Activated CD4-positive, alpha-beta T cell treated with anti-CD3 and anti-CD28 coated beads, Interleukin-2, amount 10 ng/mL, durations not matched to agents 24 days and 14 days (primary cell): ENCODE results near the gene SEMA5B. TPM values are rescaled to one million over a fixed set of nuclear protein-coding genes. Genes with fewer than 3 reads are reported as not detected.

Source experiments
- DNase-seq: peaks from one replicate; pipeline ENCODE4 v3.0.0; 2022
- H3K27ac Mint-ChIP-seq: one replicate; pipeline ENCODE4 v1.8.0; 2022; ENCODE audit warnings: mild to moderate bottlenecking, mixed read lengths
- H3K27me3 Mint-ChIP-seq: one replicate; pipeline ENCODE4 v1.8.0; 2022; ENCODE audit warnings: mixed read lengths
- H3K36me3 Mint-ChIP-seq: one replicate; pipeline ENCODE4 v1.8.0; 2022; ENCODE audit warnings: low read depth, mild to moderate bottlenecking, mixed read lengths
- H3K4me1 Mint-ChIP-seq: one replicate; pipeline ENCODE4 v1.8.0; 2021; ENCODE audit warnings: mixed read lengths
- H3K4me3 Mint-ChIP-seq: one replicate; pipeline ENCODE4 v1.8.0; 2022; ENCODE audit warnings: mild to moderate bottlenecking, moderate library complexity, mixed read lengths
- H3K9me3 Mint-ChIP-seq: one replicate; pipeline ENCODE4 v1.8.0; 2021; ENCODE audit warnings: mixed read lengths
- intact Hi-C: fragments of 100-400 bp; cut with micrococcal nuclease; formaldehyde crosslinking; loops from one replicate; pipeline ENCODE4 v1.15.1; 2023
- total RNA-seq: library from RNA; stranded (reverse); gene quantifications from 2 replicates; pipeline ENCODE4 v1.2.3, GENCODE V29; 2022

The SEMA5B gene
- total RNA-seq, 1 donor from 2014 or later: not detected

DNA sequence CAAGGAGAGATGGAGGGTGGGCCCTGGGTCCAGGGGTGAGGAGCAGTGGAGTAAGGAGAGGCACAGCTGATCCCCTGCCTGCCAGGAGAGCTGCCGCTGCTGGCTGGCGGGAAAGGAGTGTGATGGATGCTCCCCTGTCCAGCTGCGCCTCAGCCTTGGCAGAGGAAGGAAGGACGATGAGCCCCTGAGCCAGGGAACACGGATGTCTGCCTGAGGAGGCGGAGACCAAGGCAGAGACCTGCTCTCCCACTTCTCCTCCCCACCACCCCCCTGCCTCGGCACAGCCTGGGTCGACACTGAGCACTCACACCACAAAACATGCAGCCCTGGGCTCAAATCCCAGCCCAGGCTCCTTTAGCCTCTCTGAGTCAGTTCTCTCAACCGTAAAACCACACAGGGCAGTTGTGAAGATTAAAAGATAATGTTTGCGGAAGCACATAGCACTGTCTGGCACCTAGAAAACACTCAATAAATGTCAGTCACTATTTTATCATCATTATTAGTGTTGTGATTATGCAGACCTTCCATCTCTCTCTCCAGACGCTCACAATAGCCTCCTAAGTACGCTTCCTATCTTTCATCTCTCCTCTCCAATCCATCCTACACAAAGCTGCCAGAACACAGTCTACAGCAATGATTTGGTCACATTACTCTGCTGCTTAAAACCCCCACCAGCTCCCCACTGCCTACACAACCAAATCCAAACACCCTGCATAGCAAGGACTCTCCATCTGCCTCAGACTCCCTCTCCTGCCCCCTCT is 52.2 kb downstream of the SEMA5B start:
- no peaks in the 10 kb centered on the region for H3K9me3 Mint-ChIP-seq
- DNase-seq: peak; percentile 64

GRCh38 chr3:122974764-122975162 is 52.8 kb downstream of the SEMA5B start:
- Mint-ChIP-seq H3K27ac (no peak overlapping the region), H3K9me3 (no peaks in the 10 kb centered on the region), H3K36me3 (no peaks in the 10 kb centered on the region), H3K4me1 (peaks cover 17% of the 10 kb centered on the region), H3K27me3 (peaks cover 6% of the 10 kb centered on the region), H3K4me3 (peak overlapping the region; percentile 53)
- no peak for DNase-seq
- intact Hi-C loops: no loop called here

More for the DNA sequence above, 52.2 kb downstream of the SEMA5B start:
- Mint-ChIP-seq H3K27me3 (peaks cover 5% of the 10 kb centered on the region), H3K27ac (no peak overlapping the region), H3K4me3 (peak overlapping the region; percentile 53), H3K36me3 (no peaks in the 10 kb centered on the region), H3K4me1 (peaks cover 17% of the 10 kb centered on the region)
- intact Hi-C loops: no loop called here

DNA sequence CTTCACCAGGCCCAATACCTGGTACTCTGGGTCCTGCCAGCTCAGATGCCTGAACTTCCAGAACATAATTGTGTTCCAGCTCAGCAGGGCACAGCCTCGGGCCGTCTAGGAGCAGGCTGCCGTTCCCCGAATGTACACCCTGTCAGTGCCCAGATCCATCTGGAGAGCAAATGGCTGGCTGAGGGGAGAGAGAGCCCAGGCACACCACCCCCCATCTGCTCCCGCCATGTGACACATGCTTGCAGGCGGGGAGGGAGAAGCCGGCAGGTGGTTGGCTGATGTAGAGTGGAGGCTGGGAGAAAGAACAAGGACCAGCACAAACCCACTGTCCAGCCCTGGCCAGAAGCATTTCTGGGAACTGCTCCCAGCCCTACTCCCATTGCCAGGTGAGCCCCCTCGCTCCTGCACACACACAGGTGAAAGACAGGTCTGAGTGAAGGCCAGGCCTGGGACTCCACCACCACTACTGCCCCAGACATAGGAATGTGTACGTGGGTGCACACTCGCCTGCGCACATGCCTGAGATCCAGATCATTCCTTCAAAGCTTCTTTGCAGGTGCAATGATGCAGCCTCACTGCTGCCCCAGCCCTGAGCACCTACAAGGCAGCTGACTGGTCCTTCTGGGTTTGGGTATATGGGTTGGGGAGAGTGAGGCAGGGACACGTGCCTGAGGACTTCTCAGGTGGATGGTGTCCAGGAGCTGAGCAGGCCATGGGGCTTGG is 53.5 kb downstream of the SEMA5B start:
- no peak overlapping the region for H3K4me3 Mint-ChIP-seq
- no peaks in the 10 kb centered on the region for H3K36me3 Mint-ChIP-seq
- DNase-seq: no peak
- H3K9me3 Mint-ChIP-seq: no peaks in the 10 kb centered on the region
- H3K27me3 Mint-ChIP-seq: peaks cover 6% of the 10 kb centered on the region
- intact Hi-C loops: no loop called here
- peaks cover 17% of the 10 kb centered on the region for H3K4me1 Mint-ChIP-seq
- peak overlapping the region; percentile 3 for H3K27ac Mint-ChIP-seq

- H3K27me3 Mint-ChIP-seq: peaks cover 8% of the 10 kb centered on the region
- no peak for DNase-seq
- intact Hi-C loops: no loop called here
- no peaks in the 10 kb centered on the region for H3K36me3 Mint-ChIP-seq
- no peaks in the 10 kb centered on the region for H3K9me3 Mint-ChIP-seq
- no peak overlapping the region for H3K27ac Mint-ChIP-seq
- H3K4me1 Mint-ChIP-seq: peaks cover 11% of the 10 kb centered on the region
- H3K4me3 Mint-ChIP-seq: no peak overlapping the region
Observed at GRCh38 chr3:122972141-122972540, 55.4 kb downstream of the SEMA5B start.

DNA sequence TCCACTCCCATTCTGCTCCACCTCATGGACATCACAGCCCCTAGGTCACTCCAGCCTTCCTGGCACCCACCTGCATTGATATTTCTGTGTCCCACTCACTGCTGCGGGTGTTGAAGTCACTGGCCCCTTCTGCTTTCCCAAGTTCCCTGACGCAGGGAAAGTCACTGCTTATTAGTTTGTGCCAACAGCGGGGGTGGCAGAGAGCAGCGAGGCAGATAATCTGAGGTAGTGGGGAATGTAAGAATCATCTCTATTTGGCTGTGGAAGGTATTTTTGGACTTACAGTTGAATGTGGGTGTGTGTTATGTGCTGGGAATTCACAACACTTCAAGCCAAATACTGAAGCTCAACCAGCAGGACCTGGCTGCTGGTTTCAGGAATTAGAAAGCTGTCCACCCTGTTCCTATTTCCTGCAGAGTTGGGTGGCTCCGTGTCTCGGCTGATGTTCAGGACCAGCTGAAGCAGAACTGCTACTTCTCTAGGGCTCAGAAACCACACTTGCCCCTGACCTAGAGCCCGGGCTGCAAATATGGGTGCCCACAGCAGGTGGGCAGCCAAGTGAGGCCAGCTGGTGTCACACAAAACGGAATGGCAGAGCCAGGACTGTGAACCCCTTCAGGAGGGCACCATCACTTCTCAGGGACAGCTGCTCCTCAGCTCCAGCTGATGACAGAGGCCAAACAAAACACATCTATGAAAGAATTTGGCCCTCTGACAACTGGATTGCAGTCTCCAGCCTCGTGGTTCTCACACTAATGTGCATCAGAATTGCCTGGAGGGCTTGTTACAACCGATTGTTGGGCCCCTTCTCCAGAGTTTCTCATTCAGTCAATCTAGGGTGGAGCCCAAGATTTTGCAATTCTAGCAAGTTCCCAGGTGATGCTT is 57.7 kb downstream of the SEMA5B start:
- no peak overlapping the region for H3K27ac Mint-ChIP-seq
- no peak overlapping the region for H3K4me3 Mint-ChIP-seq
- DNase-seq: no peak
- intact Hi-C loops: no loop called here
- peaks cover 15% of the 10 kb centered on the region for H3K27me3 Mint-ChIP-seq
- H3K36me3 Mint-ChIP-seq: no peaks in the 10 kb centered on the region
- H3K9me3 Mint-ChIP-seq: no peaks in the 10 kb centered on the region
- peaks cover 1% of the 10 kb centered on the region for H3K4me1 Mint-ChIP-seq

DNA sequence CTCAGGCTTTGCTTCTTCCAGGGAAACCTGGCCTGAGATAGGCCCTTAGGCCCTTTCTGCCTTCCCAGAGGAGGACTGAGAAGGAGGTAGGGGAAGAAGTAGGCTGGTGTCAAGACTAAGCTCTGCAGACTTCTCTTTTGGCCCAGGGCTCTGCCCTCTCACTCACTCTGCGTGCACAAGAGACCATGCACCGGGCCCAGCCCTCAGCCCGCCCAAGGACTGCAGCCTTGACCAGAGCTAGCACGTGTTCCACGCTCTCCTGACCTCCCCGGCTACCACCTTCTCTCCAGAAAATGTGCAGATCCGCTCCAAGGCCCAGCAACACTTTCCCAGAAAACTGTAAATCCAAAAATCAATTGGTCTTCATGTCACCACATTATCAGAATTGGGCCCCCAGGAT is 59.8 kb downstream of the SEMA5B start:
- no peaks in the 10 kb centered on the region for H3K4me1 Mint-ChIP-seq
- intact Hi-C loops: no loop called here

DNA sequence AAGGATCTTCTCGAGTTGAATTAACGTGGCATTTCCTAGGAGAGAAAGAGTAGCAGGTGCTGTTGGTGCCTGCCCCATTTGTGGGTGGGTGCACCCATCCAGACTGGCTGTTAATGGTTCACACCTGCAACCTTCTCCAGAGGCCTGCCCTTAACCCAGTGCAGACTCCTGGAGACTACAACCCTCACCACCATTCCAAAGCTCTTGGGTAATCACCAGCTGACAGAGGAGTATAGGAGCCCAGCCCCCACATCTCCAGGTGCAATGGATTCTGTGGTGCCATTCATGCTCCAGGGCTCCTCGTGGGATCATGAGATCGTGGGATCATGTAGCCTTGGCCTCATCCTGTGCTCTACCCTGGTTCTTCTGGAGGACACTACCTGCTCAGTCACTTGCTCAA is 60.2 kb downstream of the SEMA5B start:
- Mint-ChIP-seq H3K4me1 (no peaks in the 10 kb centered on the region), H3K27ac (no peak overlapping the region), H3K9me3 (no peaks in the 10 kb centered on the region), H3K27me3 (peaks cover 28% of the 10 kb centered on the region), H3K4me3 (no peak overlapping the region), H3K36me3 (no peaks in the 10 kb centered on the region)
- no peak for DNase-seq
- intact Hi-C loops: no loop called here

More for the DNA sequence above, 59.8 kb downstream of the SEMA5B start:
- no peaks in the 10 kb centered on the region for H3K36me3 Mint-ChIP-seq
- no peaks in the 10 kb centered on the region for H3K9me3 Mint-ChIP-seq
- H3K27ac Mint-ChIP-seq: no peak overlapping the region
- no peak overlapping the region for H3K4me3 Mint-ChIP-seq
- H3K27me3 Mint-ChIP-seq: peaks cover 24% of the 10 kb centered on the region
- no peak for DNase-seq

- DNase-seq: no peak
- H3K27ac Mint-ChIP-seq: no peak overlapping the region
- no peaks in the 10 kb centered on the region for H3K9me3 Mint-ChIP-seq
- peaks cover 29% of the 10 kb centered on the region for H3K27me3 Mint-ChIP-seq
- no peaks in the 10 kb centered on the region for H3K4me1 Mint-ChIP-seq
- intact Hi-C loops: no loop called here
- H3K4me3 Mint-ChIP-seq: no peak overlapping the region
- no peaks in the 10 kb centered on the region for H3K36me3 Mint-ChIP-seq
Observed at GRCh38 chr3:122966045-122966444, 61.5 kb downstream of the SEMA5B start.

GRCh38 chr3:122964811-122965210 is 62.8 kb downstream of the SEMA5B start:
- H3K36me3 Mint-ChIP-seq: no peaks in the 10 kb centered on the region
- no peak overlapping the region for H3K4me3 Mint-ChIP-seq
- H3K4me1 Mint-ChIP-seq: no peaks in the 10 kb centered on the region
- DNase-seq: no peak
- H3K27ac Mint-ChIP-seq: no peak overlapping the region
- intact Hi-C loops: no loop called here
- no peaks in the 10 kb centered on the region for H3K9me3 Mint-ChIP-seq
- peaks cover 25% of the 10 kb centered on the region for H3K27me3 Mint-ChIP-seq

GRCh38 chr3:122962149-122962548 is 65.4 kb downstream of the SEMA5B start:
- no peak overlapping the region for H3K4me3 Mint-ChIP-seq

GRCh38 chr3:122961146-122961545 is 66.4 kb downstream of the SEMA5B start:
- H3K4me3 Mint-ChIP-seq: no peak overlapping the region
- H3K27ac Mint-ChIP-seq: no peak overlapping the region
- H3K9me3 Mint-ChIP-seq: no peaks in the 10 kb centered on the region
- no peak for DNase-seq
- H3K27me3 Mint-ChIP-seq: peaks cover 31% of the 10 kb centered on the region
- no peaks in the 10 kb centered on the region for H3K36me3 Mint-ChIP-seq
- no peaks in the 10 kb centered on the region for H3K4me1 Mint-ChIP-seq
- intact Hi-C loops: no loop called here

More at GRCh38 chr3:122962149-122962548, 65.4 kb downstream of the SEMA5B start:
- no peak for DNase-seq
- H3K27ac Mint-ChIP-seq: no peak overlapping the region
- intact Hi-C loops: no loop called here
- no peaks in the 10 kb centered on the region for H3K36me3 Mint-ChIP-seq
- no peaks in the 10 kb centered on the region for H3K9me3 Mint-ChIP-seq
- H3K27me3 Mint-ChIP-seq: peaks cover 31% of the 10 kb centered on the region
- H3K4me1 Mint-ChIP-seq: no peaks in the 10 kb centered on the region

- intact Hi-C loops: no loop called here
- H3K27me3 Mint-ChIP-seq: peaks cover 31% of the 10 kb centered on the region
- H3K4me3 Mint-ChIP-seq: no peak overlapping the region
- no peak for DNase-seq
- no peak overlapping the region for H3K27ac Mint-ChIP-seq
- no peaks in the 10 kb centered on the region for H3K9me3 Mint-ChIP-seq
- H3K4me1 Mint-ChIP-seq: no peaks in the 10 kb centered on the region
- no peaks in the 10 kb centered on the region for H3K36me3 Mint-ChIP-seq
Observed at GRCh38 chr3:122960652-122961051, 66.9 kb downstream of the SEMA5B start.

GRCh38 chr3:122959339-122959738 is 68.2 kb downstream of the SEMA5B start:
- no peak for DNase-seq
- H3K36me3 Mint-ChIP-seq: no peaks in the 10 kb centered on the region
- no peak overlapping the region for H3K27ac Mint-ChIP-seq
- H3K4me3 Mint-ChIP-seq: no peak overlapping the region
- intact Hi-C loops: no loop called here
- no peaks in the 10 kb centered on the region for H3K4me1 Mint-ChIP-seq
- peaks cover 22% of the 10 kb centered on the region for H3K27me3 Mint-ChIP-seq
- H3K9me3 Mint-ChIP-seq: no peaks in the 10 kb centered on the region
